ENCODE results near the gene NOP14. TPM values are rescaled to one million over a fixed set of nuclear protein-coding genes. Genes with fewer than 3 reads are reported as not detected.
A peak's percentile ranks its signal among the peaks of the same experiment; 100 is the strongest.

NOP14 gene
- total and polyA plus RNA-seq, 11 donors: 11.4 to 26.0 (median 15.8) TPM

DNA sequence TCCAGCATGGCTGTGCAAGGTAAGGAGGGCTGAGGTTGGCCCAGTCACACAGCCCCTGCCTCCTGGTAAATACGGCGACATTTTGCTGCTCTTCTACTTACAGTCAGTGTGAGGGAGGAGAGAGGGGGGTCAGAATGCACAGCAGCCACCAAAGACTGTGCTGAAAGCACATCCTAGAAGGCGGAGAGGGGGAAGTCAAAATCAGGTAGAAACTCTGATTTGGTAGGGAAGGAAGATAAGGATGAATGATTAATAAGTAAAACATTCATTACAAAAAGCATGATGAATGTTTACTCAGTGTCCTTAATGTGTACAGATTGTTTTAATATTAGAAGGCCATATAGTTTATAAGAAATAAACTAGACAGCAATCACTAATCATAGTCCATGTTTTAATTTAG is 62.0 kb downstream of the NOP14 start:
- Histone ChIP-seq H3K4me1 (no peaks in the 10 kb centered on the region), H3K9me3 (no peaks in the 10 kb centered on the region), H3K4me3 (no peak overlapping the region), H3K36me3 (peaks cover 6 to 100% (median 98%) of the 10 kb centered on the region in 9 donors), H3K27ac (no peak overlapping the region), H3K27me3 (no peaks in the 10 kb centered on the region)
- intact Hi-C loops (cut with DNase I): loop anchor here in 1 of 10 donors (10.0 kb wide), 1 partner anchor 136 kb away; no protein-coding TSS in a partner anchor
- TF ChIP-seq CTCF (IDR thresholded peaks at IDR 0.05) (no peak), POLR2A (IDR thresholded peaks at IDR 0.05) (no peak)
- 88 to 96% (median 92%) methylated on average over 3 of the region's 3 CpGs for WGBS, 4 donors
- DNase-seq (no peak), ATAC-seq (no peak)

DNA sequence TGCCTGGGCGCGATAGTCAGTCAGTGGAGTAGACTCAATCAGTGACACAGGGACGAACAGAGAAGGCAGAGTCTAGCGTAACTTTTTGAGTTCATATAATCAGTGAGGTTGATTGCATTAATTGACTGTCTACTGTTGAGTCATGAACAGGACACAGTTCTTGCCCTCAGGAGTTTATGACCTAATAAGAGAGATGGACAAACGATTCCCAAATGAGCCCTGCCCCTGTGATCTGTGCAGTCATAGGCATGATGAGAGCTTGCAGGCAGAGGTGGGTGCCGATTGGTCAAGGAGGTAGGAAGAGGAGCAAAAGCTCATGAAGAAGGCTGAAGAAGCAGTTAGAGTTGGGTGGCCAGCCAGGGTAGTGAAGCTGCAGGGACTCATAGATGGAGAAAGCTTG is 62.5 kb downstream of the NOP14 start:
- H3K4me1 ChIP-seq: no peaks in the 10 kb centered on the region
- ATAC-seq (no peak), DNase-seq (peak in 1 of 5 donors; percentile 10)
- H3K9me3 ChIP-seq: no peaks in the 10 kb centered on the region
- H3K27ac ChIP-seq: no peak overlapping the region
- no peak for TF ChIP-seq POLR2A (IDR thresholded peaks at IDR 0.05)
- no peak for TF ChIP-seq CTCF (IDR thresholded peaks at IDR 0.05)
- no peak overlapping the region for H3K4me3 ChIP-seq
- WGBS, 4 donors: 91 to 96% (median 95%) methylated on average over 6 of the region's 6 CpGs
- peaks cover 6 to 100% (median 98%) of the 10 kb centered on the region in 9 donors for H3K36me3 ChIP-seq
- intact Hi-C loops (cut with DNase I): loop anchor here in 1 of 10 donors (10.0 kb wide), 1 partner anchor 136 kb away; no protein-coding TSS in a partner anchor
- no peaks in the 10 kb centered on the region for H3K27me3 ChIP-seq

DNA sequence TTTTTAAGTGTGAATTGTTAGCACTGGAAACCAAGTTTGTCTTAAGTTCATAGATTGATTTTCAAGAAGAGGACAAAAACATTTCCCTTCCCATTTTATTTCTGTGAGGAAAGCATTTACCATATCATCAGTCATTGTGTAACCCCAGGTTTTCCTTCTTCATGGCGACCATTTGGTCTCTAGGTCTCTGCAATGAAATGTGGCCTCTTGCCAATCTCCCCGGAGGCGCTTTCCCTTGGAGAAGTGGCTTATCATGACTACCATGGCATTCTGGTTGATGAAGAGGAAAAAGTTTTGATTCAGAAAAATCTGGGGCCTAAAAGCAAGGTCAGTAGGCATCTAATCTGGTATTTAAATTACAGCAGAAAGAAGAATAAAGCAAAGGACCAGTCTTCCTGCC is 65.2 kb downstream of the NOP14 start:
- H3K4me3 ChIP-seq: no peak overlapping the region
- H3K9me3 ChIP-seq: no peaks in the 10 kb centered on the region
- peaks cover 10 to 99% (median 90%) of the 10 kb centered on the region in 9 donors for H3K36me3 ChIP-seq
- no peak overlapping the region for H3K27ac ChIP-seq
- ATAC-seq (no peak), DNase-seq (no peak)
- H3K4me1 ChIP-seq: peaks cover 0 to 17% (median 12%) of the 10 kb centered on the region in 12 donors
- intact Hi-C loops (cut with DNase I): loop anchor here in 1 of 10 donors (10.0 kb wide), 1 partner anchor 133 kb away; no protein-coding TSS in a partner anchor
- whole genome bisulfite sequencing, 4 donors: 63 to 74% (median 71%) methylated on average over 3 of the region's 3 CpGs
- no peak for TF ChIP-seq POLR2A (IDR thresholded peaks at IDR 0.05)
- no peak for TF ChIP-seq CTCF (IDR thresholded peaks at IDR 0.05)
- H3K27me3 ChIP-seq: no peaks in the 10 kb centered on the region

DNA sequence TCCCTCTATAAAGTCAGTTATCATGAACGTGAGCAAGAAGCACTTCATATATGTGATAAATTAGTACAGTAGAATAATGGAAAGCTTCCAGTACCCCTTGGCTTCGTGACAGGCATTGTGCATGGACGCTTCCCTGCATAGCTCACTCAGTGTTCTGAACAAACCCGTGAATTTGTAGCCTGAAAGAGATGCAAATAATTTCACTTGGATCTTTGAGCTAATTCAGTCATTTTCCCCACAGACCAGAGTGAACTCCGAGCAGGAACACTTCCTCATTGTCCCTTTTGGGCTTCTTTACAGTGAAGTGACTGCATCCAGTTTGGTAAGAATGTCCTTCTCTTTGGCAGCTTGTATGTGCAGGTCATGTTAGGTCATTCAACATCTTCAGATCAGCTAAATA is 69.4 kb downstream of the NOP14 start:
- H3K27ac ChIP-seq: peak overlapping the region in 4 of 12 donors; percentile 13 to 17 (median 16)
- peak; percentile 62 to 80 (median 70) for ATAC-seq
- intact Hi-C loops (cut with DNase I): loop anchor here in 1 of 10 donors (10.0 kb wide), 1 partner anchor 129 kb away; no protein-coding TSS in a partner anchor
- H3K4me1 ChIP-seq: peaks cover 0 to 33% (median 17%) of the 10 kb centered on the region in 12 donors
- H3K4me3 ChIP-seq: no peak overlapping the region
- WGBS, 4 donors: 4 to 21% (median 5%) methylated on average over 5 of the region's 5 CpGs
- peaks cover 7 to 85% (median 57%) of the 10 kb centered on the region in 9 donors for H3K36me3 ChIP-seq
- no peak for TF ChIP-seq CTCF (IDR thresholded peaks at IDR 0.05)
- no peak for TF ChIP-seq POLR2A (IDR thresholded peaks at IDR 0.05)
- no peaks in the 10 kb centered on the region for H3K27me3 ChIP-seq
- DNase-seq: peak in 3 of 5 donors; percentile 25 to 45 (median 40)
- no peaks in the 10 kb centered on the region for H3K9me3 ChIP-seq

Data from heart left ventricle (tissue), 16 donors.